GM21423 (cell line): ENCODE data around the gene KCNT1.
"Not testable (repeated sequence)": the region's sequence is repeated elsewhere in the genome, so short reads cannot be mapped to it uniquely, and the experiment has no call there.

Experiments
- ATAC-seq: cut with Tn5 transposase; IDR thresholded peaks from one replicate; pipeline ENCODE4 v1.9.1; 2021; ENCODE audit warnings: mild to moderate bottlenecking, moderate library complexity; ENCODE audit not compliant: unreplicated experiment

KCNT1 gene

GRCh38 chr9:135672786-135673185 lies 29.2 kb upstream of the KCNT1 start:
- ATAC-seq = not testable (repeated sequence)

DNA sequence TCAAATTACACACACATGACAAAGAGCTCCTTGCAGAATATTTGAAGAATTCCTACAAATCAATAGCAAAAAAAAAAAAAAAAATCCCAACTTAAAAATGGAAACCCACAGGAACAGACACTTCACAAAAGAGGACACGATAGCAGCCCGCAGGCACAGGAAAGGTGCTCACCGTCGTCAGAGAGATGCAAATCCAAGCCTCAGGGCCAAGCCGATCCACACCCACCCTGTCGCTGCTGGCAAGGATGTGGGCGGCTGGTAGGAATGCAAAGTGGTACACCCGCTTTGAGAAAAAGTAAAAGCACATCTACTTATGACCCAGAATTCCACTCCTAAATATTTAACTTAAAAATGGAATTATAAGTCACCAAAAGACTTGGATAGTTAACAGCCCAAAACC lies 28.0 kb upstream of the KCNT1 start:
- ATAC-seq = no peak

- no peak for ATAC-seq
Observed at GRCh38 chr9:135674977-135675376, 27.0 kb upstream of the KCNT1 start.

- no peak for ATAC-seq
Observed at GRCh38 chr9:135676891-135677290, 25.1 kb upstream of the KCNT1 start.

DNA sequence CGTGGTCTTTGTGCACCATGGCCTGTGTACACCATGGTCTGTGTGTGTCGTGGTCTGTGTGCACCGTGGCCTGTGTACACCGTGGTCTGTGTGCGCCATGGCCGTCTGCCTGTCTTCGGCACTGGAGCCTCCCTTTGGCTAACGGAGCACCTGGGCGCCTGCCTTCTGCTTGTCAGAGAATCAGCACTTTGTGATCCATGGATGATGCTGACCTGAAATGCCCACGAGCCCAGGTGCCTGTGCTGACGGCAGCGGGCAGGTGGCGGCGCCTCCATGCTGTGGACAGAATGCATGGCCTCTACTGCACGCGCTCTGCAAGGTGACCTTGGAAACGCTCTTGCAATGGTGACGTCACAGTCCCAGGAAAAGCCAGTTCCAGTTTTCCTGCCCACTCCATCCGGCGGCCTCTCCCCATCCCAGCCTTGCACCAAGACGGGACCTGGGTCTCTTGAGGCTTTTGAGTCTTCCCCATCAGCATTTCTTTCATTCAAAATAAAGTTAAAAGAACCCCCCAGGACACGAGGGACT lies 24.3 kb upstream of the KCNT1 start:
- no peak for ATAC-seq

DNA sequence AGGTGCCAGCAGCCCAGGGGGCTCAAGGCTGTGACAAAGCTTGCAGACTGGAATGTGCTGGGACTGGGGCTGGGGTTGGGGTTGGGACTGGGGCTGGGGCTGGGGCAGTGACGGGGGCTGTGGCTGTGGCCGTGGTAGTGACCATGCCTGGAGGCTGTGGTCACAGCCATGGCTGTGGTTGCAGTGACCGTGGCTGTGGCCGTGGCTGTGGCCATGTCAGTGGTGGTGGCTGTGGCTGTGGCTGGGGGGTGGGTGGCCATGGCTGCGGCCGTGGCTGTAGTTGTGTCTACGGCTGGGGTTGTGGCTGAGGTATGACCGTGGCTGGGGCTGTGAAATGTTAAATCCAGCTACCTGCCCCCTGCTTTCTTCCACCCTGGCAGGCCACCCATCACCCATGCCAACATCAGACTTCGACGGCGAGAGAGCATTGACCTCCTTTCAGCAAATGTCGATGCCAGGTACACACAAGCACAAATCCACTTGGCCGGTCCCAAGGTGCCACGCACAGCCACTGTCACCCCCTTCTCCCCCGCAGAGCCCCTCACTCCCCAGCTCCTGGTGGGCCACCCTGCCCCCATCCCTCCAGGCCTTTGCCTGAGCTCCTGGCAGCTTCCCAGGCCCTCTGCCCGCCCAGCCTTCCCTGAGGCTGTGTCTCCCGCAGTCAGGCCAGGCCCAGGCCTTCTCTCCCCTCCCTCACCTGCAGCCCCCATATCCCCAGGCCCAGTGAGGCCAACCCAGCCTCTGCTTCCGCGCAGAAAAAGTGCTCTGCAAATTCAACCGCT lies 23.6 kb upstream of the KCNT1 start:
- ATAC-seq = no peak

DNA sequence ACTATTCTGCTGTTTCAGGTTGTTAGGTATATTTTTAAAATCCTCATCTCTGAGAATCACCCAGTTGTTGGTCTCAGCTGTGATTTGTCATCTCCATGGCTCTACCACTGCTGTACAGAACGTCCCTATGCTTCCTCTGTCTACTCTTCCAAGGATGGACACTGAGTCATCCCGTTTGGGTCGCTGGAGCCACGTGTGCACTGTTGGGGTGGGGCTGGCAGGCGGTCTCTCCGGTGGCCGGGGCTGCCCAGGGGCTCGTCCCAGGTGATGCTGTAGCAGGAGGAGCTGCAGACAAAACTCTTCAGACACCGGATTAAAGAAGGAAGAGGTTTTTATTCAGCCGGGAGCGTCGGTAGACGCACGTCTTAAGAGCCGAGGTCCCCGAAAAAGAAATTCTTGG lies 21.9 kb upstream of the KCNT1 start:
- ATAC-seq = no peak

GRCh38 chr9:135681161-135681560 lies 20.8 kb upstream of the KCNT1 start:
- no peak for ATAC-seq

DNA sequence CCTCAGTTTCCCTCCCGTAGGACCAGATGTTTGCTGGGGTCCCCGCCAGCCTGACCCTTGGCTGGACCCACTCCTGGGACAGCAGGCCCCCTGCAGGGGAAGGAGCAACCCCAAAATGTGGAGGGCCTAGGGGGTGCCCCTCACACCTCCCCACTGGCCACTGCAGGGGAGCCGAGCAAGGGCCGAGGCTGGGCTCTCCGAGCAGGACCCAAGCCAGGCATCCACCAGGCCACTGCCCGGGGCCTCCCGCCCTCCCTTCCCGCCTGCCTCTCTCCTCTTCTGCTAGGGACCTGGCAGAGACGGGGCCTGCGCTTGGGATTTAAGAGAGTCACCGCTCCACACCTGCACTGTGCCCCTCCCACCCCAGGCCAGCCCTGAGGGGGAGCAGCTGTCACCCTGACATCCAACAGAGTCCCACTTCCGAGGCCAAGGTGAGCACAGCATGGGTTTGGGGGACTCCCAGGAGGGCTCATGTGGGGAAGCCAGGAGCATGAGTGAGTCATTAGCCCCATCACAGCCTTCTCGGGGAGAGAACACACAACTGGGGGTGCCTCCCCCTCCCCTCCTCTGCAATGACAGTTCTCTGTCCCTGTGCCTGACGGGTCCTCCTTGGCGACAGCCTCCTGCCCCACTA lies 18.5 kb upstream of the KCNT1 start:
- no peak for ATAC-seq

GRCh38 chr9:135684691-135685090 lies 17.3 kb upstream of the KCNT1 start:
- no peak for ATAC-seq

DNA sequence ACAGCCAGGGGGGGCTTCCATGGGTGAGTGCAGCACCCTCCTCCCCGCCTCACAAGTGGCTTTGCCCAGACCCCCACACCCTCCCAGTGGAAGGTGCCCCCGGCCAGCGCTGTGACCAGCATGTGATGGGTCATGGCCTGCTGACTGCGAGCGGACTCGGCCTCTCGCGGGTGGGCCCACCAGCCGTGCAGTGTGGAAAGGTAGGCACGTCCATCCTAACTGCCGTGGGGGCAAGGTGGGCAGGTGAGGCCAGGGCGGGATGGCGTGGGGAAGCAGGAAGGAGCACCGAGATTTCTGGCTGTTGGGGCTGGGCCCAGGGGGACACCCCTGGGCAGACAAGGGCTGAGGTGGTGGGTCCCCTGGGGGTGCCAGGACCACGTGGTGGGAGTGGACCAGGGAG lies 14.8 kb upstream of the KCNT1 start:
- no peak for ATAC-seq

DNA sequence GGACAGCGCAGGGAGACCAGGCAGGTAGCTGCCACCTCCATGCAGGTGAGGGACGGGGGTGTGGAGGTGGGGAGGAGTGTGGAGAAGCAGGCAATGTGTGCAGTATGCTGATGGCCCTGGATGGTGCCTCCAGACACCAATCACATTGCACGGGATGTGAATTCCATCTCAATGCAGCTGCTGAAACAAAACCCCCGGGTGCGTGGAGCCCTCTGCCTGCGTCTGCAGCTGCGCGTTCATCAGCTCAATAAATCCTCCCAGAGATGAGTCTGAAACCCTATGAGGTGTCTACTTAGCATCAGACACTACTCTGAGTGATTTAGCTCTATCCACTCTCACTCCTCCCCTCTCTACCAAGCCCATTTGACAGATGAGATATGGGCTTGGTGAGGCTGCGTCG lies 13.0 kb upstream of the KCNT1 start:
- no peak for ATAC-seq

DNA sequence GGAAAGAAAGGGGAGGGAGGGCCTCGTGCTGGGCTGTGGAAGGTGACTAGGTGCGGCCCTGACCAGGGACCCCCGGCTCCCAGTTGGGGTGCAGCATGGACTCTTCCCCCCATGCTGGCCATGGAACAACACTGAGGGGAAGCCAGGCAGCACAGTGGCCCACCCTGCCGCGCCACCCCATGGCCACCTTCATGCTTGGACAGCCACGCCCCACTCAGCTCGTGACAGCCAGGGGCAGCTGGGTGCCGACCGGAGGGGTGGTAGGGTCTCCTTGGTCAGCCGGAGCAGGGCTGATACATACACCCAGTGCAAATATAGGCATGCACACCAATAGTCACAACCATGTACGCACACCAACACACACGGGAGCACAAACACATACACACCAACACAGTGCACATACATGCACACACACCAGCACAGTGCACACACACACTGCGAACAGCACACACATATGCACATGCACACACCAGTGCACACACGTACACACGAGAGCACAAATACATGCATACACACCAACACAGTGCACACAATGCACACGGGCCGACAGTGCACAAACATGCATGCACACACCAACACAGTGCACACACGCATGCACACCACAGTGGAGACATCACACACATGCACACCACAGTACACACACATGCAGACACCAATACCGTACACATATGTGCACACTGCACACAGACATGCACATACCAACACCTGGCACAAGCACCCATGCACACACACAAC lies 11.0 kb upstream of the KCNT1 start:
- no peak for ATAC-seq

- ATAC-seq = no peak
Observed at GRCh38 chr9:135692410-135692809, 9.6 kb upstream of the KCNT1 start.

DNA sequence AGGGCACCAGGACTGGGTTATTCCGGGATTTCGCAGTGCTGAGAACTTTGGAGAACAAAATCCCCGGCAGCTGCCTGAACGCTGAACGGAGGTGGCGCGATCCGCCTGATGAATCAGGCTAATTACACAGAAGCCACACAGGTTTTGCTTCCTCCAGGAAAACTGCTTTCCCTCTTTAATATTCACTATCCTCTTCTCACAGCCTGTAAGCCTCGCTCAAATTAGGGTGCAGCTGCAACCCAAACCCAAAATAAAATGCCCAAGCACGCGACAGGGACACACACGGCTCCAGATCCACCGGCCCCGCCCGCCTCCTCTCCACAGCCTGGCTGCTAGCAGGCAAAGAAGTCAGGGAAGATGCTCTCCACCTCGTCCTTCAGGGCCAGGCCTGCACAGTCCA lies 8.7 kb upstream of the KCNT1 start:
- no peak for ATAC-seq

DNA sequence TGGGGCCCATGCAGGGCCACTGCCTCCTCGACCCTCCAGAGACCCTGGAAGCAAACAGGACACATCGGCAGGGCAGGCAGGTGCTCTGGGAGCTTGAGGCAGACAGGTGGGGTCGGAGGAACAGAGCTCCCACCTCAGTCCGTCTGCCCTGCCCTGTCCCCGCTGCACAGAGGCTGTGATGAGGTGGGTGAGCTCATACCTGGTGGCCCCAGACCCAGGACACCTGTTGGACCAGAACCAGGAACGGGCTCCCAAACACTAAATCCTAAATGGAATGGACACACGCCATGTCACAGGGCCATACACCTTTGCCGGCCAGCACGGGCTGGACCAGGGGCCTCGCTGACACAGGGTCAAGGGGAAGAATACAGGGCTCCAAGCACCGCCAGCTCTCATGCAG lies 8.2 kb upstream of the KCNT1 start:
- ATAC-seq = no peak

- no peak for ATAC-seq
Observed at GRCh38 chr9:135694414-135694813, 7.6 kb upstream of the KCNT1 start.

GRCh38 chr9:135695036-135695435 lies 6.9 kb upstream of the KCNT1 start:
- no peak for ATAC-seq

- ATAC-seq = no peak
Observed at GRCh38 chr9:135695642-135696041, 6.3 kb upstream of the KCNT1 start.

DNA sequence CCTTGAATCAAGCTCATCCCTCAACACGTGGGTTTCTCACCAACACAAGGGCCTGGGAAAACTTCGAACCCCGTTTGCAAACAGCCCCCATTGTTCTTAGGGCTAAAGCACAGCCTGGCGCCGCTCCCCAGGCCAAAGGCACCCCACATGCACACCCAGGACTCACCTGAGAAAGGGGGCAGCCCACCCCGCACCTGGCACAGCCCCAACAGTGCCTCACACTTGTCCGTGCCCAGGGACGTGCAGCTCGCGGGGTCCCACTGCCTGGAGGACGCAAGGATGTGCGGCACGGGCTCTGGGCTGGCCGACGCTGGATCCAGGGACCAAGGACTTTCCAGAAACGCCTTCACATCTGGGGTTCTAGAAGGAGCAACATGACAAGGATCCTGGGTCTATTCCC lies 5.5 kb upstream of the KCNT1 start:
- no peak for ATAC-seq

DNA sequence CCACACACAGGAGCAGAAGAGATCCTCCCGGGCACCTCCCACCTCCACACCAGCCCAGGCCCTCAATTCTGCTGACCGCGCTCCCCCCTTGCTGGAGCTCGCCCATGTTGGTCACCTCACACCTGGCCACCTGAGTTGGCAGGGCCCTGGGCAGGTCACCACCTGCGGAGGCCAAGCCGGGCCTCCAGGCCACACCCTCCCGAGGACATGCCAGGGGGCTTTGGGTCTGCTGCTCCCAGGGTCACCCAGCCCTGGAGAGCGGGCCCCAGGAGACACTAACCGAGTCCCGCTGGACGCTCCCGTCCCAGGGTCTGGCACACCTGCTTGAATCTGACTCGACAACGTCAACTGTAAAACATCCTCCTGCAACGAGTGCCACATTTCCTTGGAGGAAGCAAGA lies 4.8 kb upstream of the KCNT1 start:
- ATAC-seq = no peak

- ATAC-seq = no peak
Observed at GRCh38 chr9:135698236-135698635, 3.7 kb upstream of the KCNT1 start.
